ENCODE data around the gene PHF21B. TPM values are rescaled to one million over a fixed set of nuclear protein-coding genes. Genes with fewer than 3 reads are reported as not detected.
"Not testable (repeated sequence)": the region's sequence is repeated elsewhere in the genome, so short reads cannot be mapped to it uniquely, and the experiment has no call there.

Gene PHF21B
- total RNA-seq, 1 donor from 2014 or later, result 2.2 TPM

- DNase-seq (ENCODE audit: low spot score), result no peak
Measured at GRCh38 chr22:44918166-44918924, 91.5 kb downstream of the PHF21B start.

DNA sequence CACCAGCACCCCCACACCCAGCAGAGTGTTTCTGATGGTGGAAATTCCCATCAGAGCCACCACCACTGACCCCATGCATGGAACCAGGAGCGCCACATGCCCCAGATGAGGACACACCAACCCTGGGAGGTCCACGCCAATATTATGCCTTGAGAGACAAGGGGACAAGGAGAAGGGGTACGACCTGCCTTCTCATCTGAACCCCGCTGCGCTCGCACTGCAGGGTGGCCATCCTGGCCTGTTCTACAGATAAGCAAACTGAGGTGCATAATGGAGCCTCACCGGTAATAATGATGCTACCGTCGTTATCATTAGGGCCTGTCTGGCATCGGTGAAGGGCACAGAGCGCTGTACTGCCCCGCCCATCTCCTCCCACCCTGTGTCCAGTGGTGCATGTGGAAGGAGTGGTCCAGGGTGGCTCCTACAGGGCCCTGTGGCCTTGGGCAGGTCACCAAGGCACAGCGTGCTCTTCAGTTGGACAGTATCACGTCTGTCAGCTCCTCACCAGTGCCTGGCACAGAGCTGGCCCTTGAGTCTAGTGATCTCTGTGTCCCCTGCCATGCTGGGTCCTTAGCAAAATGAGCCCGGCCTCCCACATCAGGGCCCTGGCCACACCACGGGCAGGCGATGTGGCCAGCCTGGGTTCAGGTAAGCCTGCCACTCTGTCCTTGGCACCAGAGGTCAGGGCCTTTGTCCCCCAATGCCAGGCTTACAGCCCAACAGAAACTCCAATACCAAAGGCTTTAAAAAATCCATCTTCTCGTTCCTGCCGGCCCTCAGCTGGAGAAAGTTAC, 92.2 kb downstream of the PHF21B start:
- no peak for DNase-seq (ENCODE audit: low spot score)

DNA sequence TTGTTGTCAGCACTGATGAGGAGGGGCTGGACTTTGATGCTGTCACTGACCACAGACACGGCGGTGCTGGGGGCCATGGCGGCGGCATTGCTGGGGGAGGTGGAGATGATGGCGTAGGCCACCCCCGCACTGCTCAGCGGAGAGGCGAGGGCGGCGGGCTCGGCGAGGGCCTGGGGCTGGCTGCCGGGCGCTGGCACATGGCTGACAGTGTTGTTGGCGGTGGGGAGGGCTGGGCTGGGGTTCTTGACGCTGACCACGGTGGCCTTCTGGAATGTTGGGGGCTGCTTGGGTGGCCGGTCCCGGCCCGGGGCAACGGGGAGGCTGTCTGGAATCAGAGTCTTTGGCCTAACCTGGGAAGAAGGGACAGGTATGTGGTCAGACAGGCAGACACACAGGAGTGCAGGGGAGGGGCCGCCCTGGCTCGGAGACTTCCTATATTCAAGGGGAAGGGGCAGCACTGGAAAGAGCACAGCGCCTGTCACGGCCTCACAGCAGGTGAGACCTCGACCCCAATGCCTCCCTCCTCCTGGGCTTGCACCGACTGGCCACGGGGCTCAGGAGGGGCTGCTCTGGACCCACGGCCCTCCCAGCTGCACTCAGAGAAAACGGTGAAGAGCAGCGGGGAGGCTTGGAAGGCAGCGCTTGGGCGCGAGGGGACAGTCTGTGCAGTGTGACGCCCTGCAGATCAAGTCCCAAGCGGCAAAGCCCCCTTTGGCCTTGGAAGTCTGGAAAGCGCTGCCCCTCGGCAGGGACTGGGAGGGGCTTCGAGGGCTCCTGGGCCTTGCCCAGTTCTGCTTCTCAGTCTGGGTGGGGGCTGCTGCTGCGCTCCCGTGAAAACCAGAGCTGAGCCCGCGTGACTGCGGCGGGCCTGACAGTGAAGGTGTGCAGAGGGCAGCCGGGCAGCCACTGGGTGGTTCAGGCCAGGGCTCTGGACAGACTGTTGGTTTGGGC, 93.2 kb downstream of the PHF21B start:
- no peak for DNase-seq (ENCODE audit: low spot score)

GRCh38 chr22:44915441-44915840, 94.4 kb downstream of the PHF21B start:
- no peak for DNase-seq (ENCODE audit: low spot score)

DNA sequence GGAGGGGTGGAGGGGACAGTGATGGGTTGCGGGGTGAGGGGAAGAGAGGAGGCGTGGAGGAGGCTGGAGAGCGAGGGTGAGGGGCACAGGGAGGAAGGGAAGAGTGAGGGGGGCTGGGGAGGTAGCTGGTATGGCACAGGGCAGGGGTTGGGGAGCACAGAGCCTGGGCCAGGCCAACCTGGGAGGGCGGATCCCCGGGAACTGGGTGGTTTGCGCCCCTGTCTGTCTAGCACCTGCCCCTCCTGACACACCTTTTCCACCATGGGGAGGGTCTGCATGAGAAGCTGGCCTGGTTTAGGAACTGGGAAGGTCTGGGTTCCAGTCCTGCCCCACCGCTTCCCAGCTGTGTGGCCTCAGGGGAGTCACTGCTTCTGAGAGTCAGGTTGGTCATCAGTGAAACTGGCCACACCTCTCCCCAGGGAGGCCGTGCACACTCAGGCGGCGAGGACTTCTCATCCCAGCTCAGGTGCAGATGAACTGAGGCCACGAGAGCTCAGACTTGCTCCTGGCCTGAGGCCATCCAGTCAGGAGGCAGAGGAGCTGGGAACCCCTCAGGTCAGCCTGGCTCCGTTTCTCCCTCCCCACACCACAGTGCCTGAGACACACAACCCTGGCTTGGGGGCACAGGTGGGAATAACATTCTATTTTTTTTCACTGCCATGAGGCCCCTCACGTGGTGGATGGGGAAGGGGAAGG, 95.6 kb downstream of the PHF21B start:
- DNase-seq (ENCODE audit: low spot score), result no peak

DNA sequence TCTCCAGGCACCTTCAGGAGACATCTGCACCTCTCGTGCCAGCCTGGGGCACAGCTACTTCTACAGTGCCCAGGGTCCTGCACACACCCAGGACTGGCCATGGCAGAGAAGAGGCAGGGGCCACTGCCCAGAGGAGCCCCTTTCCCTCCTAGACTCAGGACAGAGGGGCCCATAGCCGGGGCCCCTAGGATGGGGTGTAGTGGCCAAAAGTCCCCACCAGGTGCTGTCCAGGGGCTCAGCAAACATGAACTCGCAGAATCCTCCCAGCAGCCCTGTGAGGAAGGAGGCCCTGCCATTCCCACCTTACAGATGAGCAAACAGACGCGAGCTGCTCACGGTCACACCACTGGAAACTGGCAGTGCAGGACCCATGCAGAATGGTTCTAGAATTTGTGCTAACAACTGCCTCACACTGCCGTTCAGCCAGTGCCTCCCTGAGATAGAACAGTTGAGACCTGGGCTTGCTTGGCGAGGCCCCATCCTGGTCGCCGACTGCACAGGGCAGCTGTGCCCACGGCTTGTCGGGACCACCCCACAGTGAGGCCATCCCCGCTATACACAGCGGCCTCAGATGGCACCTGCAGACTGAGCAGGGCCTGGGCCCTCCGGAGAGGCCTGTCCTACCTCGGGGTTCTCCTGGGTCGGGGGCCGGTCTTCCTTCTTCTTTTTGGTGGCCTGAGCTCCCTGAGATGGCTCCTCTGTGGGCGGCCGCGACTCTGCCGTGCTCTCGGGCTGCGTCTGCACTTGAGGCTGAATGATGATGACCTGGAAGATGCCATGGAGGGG, 96.4 kb downstream of the PHF21B start:
- no peak for DNase-seq (ENCODE audit: low spot score)

DNA sequence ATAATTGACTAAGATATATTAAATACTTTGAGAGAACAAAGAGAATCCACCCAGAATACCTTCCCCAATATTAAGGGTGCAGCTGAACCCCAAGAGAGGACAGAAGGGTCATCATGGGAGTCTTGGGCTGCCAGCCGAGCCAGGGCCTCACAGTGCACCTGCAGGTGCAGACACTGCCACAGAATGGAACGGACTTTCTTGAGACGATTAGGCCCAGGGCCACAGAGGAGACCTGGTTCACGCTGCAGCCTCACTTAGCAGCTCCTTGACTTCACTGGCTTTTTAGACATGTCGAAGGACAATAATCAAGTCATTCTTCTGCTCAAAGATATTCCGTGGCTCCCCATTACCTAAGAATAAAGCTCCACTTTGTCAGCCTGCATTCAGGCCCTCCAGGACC, 100.6 kb downstream of the PHF21B start:
- no peak for DNase-seq (ENCODE audit: low spot score)

GRCh38 chr22:44907765-44908737, 101.8 kb downstream of the PHF21B start:
- no peak for DNase-seq (ENCODE audit: low spot score)

- no peak for DNase-seq (ENCODE audit: low spot score)
Measured at GRCh38 chr22:44906999-44907644, 102.7 kb downstream of the PHF21B start.

- no peak for DNase-seq (ENCODE audit: low spot score)
Measured at GRCh38 chr22:44906248-44906936, 103.4 kb downstream of the PHF21B start.

DNA sequence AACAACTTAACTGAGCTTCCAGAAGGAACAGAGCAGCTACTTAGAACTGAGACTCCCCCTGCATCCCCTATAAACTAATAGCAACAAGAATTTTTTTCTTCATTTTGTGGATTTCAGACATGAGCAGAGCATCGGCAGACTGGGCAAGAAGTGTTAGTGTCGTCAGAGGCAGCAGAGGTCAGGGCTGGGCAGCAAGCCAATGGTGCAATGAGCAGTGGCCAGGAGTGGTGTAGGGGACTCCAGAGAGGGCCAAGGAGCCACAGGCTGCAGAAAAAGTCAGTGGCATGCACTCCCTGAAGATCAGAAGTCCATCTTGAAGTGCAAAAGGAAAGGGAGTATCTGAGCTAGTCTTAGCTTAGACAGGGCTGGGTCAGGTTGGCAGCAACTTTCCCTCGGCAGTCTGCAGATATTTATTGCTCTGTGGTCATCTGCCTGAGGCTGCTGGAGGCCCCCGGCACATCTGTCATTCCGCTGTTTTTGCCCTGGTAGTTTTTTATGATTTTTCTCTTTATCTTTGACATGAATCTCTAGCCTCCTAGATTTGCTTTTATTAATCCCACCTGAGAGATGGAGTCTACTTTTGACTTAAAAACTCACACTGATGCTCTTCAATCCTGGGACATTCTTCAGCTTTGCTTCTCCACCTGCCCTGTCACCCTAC, 105.2 kb downstream of the PHF21B start:
- DNase-seq (ENCODE audit: low spot score), result not testable (repeated sequence)

DNA sequence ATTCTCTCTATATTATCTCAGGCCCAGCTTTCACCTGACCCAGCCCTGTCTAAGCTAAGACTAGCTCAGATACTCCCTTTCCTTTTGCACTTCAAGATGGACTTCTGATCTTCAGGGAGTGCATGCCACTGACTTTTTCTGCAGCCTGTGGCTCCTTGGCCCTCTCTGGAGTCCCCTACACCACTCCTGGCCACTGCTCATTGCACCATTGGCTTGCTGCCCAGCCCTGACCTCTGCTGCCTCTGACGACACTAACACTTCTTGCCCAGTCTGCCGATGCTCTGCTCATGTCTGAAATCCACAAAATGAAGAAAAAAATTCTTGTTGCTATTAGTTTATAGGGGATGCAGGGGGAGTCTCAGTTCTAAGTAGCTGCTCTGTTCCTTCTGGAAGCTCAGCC, 106.6 kb downstream of the PHF21B start:
- DNase-seq (ENCODE audit: low spot score), result not testable (repeated sequence)

DNA sequence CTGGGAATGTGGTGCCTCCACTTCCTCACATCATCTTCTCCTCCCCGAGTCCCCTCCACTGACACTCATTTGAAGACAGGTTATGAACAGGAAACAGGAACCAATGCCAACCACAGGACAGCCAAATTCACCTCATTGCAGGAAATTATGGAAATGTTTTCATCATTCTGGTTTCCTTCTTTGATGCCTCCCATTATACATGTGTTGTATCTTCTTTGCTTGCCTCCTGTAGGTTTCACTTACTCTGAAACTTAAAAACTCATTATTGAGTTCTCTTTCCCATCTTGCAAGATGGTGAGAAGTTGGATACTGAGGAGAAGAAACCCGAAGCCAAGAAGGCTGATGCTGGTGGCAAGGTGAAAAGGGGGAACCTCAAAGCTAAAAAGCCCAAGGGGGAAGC, 108.5 kb downstream of the PHF21B start:
- DNase-seq (ENCODE audit: low spot score), result no peak

GRCh38 chr22:44898236-44898635, 111.6 kb downstream of the PHF21B start:
- DNase-seq (ENCODE audit: low spot score), result no peak

- no peak for DNase-seq (ENCODE audit: low spot score)
Measured at GRCh38 chr22:44895296-44896055, 114.3 kb downstream of the PHF21B start.

DNA sequence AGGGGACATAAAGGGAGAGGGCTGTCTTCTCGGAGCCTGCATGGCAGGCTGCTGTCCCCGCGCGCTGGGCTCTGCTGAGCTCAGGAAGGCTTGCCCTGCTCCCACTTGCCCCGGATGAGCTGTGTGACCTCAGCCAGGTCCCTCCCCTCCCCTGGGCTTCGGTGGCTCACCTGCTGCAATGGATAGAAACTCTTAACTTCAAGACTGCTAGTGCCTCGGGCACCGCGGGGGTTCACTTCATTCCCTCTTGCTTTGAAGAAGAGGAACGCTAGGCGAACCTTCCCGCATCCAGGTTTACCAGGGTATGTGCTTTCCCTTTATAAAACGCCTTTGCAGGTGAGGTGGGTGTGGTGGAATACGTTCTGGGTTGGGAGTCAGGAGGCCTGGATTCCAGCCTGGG, 115.0 kb downstream of the PHF21B start:
- DNase-seq (ENCODE audit: low spot score), result no peak

DNA sequence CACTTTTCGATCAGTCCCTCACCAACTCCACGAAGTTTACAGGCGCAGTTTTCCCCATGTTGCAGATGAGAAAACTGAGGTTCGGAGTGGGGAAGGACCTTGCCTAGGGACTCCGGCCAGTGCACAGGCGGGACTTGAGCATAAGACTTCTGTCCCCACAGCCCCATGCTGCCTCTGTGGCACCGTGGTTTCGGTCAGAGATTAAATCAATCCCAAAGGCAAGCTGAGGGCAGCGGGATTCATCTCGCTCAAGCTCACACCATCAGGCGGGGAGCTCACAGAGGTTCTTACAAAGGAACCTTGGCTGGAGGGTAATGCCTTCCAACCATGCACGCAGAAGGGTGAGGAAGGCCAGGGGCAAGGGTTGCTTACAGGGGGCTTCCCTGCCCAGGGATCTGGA, 115.5 kb downstream of the PHF21B start:
- no peak for DNase-seq (ENCODE audit: low spot score)

Data from umbilical cord (tissue), 2 donors.